Measurements from ENCODE around the gene NEURL3.

Gene NEURL3

DNA sequence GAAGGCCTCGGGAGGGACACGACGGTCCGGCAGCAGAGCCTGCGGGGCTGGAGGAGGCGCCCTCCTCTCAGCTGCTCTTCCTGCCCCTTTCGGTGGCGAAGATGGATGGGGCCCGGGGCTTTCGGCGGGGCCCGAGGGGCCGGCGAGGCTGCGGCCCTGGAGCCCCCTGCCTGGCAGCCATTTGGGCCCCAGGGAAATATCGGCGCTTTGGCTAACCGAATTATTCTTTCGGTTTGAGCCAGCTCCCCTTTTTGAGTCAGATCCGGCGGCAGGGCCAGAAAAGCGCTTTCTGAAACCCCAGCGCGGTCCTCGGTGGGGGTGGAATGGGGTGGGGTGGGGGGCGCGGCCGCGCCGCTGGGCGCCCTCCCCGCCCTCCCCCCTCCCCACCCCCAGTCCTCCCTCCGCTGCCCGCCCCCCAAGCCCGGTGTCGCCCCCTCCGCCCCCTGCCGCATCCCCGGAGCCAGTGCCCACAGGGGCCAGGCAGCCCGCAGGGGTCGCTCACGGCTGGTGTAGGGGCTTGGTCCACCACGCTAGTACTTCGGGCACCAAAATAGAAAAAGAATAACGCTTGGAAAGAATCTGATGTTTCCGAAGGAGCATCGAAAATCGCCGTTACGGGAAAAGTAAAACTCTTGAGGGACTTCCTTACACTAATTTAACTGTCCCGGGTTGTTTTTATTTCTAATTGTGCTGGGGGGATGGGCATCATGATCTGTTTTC, 22.3 kb upstream of the NEURL3 start:
- DNase-seq: no peak

- no peak for DNase-seq
Observed at GRCh38 chr2:96526615-96527285, 21.6 kb upstream of the NEURL3 start.

GRCh38 chr2:96526101-96526591, 21.0 kb upstream of the NEURL3 start:
- DNase-seq: no peak

DNA sequence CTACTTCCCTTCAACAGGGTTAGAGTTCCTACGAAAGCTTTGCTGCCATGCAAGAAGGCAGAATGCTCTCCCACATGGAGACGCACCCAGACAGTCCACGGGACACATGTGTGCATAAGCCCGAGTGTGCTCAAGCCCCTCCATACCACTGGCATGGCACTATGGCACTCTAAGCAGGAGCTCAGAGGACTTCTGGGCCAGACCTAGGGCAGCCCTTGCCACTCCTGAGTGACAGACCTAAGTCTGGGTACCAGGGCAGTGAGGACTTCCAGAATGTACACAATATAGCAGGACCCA, 20.0 kb upstream of the NEURL3 start:
- DNase-seq: no peak

- no peak for DNase-seq
Observed at GRCh38 chr2:96524482-96525210, 19.5 kb upstream of the NEURL3 start.

GRCh38 chr2:96523659-96524481, 18.7 kb upstream of the NEURL3 start:
- DNase-seq: no peak

DNA sequence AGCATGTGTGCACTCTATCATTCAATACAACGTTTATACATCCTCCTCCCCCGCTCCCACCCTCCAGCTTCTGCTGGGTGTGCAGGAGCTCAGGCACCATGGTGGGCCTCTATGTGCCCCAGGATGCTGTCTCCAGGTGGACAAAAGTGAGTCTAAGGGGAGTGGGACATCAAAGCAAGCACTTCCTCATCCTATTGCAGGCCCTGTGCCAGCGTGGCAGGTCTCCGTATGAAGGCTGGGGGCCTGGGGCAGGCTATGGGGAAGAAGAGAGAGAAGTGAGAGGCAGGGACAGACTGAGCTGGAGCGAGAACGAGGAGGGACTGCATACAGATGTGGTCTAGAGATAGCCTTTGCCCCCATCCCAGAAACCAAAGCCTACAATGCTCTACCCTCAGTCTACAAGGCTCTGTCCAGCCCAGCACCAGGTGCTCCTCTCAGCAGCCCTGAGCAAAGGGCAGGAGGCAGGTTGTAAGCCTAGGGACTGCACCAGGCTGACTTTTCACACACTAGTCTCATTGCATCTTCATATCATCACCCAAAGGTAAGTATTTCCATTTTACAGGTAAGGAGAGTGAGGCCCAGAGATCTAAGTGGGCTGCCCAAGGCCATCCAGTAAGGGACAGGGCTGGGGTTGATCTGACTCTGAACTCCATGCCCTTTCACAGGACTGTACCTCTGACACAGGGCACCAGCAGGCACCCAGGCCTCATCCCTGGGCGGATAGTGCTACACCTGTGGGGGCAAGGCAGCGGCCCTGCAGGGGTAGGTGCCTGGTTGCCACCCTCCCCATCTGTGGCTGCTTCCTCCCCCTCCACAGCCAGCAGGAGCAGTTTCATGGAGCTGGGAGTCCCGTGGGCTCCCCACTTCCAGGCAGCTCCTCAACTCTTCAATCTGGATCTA, 17.4 kb upstream of the NEURL3 start:
- no peak for DNase-seq

GRCh38 chr2:96521219-96521618, 16.1 kb upstream of the NEURL3 start:
- DNase-seq: no peak

- DNase-seq: no peak
Observed at GRCh38 chr2:96520697-96521096, 15.5 kb upstream of the NEURL3 start.

DNA sequence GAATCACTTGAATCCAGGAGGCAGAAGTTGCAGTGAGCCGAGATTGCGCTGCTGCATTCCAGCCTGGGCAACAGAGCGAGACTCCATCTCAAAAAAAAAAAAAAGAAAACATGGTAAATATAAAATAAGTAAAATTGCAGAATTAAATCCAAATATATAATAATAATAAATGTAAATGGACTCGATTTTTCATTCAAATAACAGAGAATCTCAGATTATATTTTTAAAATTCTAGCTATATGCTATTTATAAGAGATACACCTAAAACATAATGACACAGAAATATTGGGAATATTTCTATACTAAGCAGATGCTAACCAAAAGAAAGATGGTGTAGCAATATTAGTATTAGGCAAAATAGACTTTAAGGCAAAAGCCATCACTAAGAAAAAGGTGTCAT, 15.1 kb upstream of the NEURL3 start:
- no peak for DNase-seq

DNA sequence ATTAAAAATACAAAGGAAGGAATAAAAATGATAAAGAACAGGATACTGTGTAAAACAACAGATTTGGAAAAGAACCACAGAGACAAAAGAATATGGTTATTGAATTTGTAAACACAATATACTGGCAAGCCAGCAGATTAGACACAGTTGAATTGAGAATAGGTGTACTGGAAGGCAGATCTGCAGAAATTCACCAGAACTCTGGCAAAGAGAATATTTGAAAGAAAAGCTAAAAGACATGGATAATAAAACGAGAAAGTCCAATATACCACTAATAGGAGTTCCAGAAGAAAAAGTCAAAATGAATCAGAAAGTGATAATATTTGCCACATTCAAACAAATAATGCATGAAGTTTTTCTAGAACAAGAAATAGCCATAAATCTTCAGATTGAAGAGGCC, 11.9 kb upstream of the NEURL3 start:
- no peak for DNase-seq

DNA sequence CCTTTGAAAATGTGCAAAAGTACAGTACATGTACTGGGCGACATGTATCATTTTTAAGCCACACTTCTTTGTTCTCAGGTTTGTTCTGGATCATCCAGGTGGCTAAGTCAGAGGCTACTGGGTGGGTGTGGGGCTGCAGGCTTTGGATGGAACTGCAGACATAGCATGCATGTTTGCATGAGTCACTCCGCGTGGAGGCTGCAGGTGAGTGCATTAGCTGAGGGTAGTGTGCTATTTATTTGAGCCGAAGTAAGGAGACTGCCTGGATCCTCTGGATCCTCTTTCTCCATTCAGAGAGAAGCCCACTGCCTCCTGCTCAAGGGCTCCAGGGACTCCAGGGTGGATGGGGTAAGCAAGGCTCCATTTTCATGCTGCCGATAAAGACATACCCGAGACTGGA, 9.4 kb upstream of the NEURL3 start:
- no peak for DNase-seq

- no peak for DNase-seq
Observed at GRCh38 chr2:96512341-96512740, 7.2 kb upstream of the NEURL3 start.

DNA sequence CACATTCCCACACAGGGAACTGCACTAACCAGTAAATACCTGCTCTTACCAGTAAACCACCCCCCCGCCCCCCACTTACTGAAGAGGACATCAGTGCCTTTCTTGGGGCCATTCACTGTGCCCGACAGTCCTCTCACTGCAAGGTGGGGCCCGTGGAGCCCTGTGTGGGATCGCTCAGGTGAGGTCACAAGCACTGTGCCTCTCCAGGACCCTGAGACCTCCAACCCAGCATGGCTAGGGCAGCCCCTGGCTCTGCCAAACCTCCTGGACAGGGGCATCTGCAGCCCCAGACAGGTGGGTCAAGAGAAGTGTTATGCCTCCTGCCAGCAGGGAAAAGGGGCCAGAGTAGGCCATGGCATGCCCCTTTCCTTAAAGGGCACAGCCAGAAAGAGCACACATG, 6.7 kb upstream of the NEURL3 start:
- DNase-seq: no peak

DNA sequence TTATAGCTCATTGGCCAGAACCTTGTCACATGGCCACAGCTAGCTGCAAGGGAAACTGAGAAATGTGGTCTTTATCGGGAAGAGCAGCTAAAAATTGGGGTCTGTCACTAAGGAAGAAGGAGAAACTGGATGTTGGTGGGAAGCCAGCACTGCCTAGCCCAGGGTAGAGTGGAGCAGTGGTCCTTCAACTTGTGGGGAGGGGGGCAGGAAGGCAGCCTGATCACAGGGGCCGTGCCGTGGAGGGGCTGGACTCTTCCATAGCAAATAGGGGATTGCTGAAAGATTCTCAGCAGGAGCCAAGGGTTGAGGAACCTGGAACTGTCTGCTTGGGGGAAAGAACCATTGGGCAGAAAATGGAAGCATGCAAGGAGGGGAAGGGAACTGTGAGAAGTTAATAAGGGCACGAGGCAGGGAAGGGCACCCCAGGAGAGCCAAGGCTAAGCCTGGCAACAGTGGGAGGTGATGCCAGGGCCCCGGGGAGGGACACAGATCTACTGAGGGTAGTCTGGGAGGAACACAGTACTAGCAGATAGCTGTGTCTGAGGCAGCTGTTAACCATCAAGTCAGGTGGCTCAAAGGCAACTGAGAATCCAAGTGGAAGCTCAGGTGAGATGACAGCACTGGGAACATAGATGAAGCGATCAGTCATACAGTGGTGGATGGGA, 5.9 kb upstream of the NEURL3 start:
- DNase-seq: no peak

DNA sequence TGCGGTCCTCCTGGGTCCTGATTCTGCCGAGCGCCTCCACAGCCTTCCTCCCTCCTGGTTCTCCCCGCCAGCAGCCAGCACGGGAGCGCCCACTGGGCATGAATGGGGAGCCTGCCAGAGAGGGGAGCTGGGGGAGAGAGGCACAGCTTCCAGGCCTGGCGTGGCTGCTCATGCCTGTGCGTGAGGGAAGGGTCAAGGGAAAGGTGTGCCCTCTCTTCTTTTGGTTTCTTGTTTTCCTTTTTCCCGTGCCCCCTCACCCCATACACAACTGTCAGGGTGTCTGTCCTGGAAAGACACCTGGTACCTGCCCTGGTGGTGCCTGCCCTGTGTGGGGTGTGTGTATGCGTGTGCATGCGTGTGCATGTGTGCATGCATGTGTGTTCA, 4.7 kb upstream of the NEURL3 start:
- DNase-seq: no peak

DNA sequence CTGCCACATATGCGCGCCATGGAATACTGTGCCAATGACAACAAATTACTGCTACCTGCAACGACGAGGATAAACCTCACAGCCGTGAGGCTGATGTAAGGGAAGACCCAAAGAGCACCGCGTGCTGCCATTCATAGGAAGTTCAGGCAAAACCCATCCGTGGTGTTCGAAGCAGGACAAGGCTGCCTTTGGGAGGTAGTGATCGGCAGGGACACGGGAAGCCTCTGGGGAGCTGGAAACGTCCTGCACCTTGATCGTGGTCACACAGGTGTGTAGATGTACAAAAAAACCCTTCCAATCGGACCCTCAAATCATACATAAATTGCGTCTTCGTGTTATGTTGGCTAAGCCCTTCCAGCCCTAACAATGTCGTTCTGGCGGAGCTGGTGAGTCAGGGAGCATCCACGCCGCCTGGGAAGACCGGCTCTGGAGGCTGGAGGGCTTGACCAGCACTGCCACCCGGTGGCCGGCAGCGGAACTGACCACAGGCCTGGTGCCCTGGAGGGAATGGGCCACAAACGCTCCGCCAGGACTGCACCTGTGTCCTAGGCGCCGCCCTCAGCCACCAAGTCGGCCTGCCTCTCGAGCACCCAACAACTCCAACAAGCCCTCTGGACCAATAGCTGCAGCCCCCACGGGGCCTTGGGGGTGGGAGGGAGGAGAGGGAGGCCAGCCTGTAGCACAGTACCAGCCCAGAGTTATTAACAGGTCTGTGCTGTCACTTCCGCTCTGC, 4.1 kb upstream of the NEURL3 start:
- peak; percentile 70 for DNase-seq

- no peak for DNase-seq
Observed at GRCh38 chr2:96508521-96509113, 3.5 kb upstream of the NEURL3 start.

GRCh38 chr2:96507957-96508520, 2.9 kb upstream of the NEURL3 start:
- DNase-seq: peak; percentile 24

- no peak for DNase-seq
Observed at GRCh38 chr2:96506907-96507240, 1.7 kb upstream of the NEURL3 start.

Data from NCI-H526 treated with DMSO at 0.1 percent for 48 hours (cell line).